Neural progenitor cell (in vitro differentiated cells): ENCODE measurements around the gene WWOX. TPM values are rescaled to one million over a fixed set of nuclear protein-coding genes. Genes with fewer than 3 reads are reported as not detected.

Source experiments
- DNase-seq: peaks from one replicate; pipeline ENCODE4 v3.0.0-alpha.2; 2016; ENCODE audit warnings: low spot score
- H2AFZ ChIP-seq: fragments of 200-600 bp; sonication (generic); replicated peaks from 2 replicates; pipeline ENCODE4 v1.6.1; 2016; ENCODE audit warnings: antibody characterized with exemption
- H3F3A ChIP-seq: fragments of 200-600 bp; sonication (generic); 2 replicates; pipeline ENCODE4 v1.6.1; 2016; ENCODE audit warnings: antibody characterized with exemption, low read depth
- H3K27ac ChIP-seq: fragments of 200-600 bp; sonication (generic); 2 replicates; pipeline ENCODE4 v1.5.1; 2016; ENCODE audit warnings: mild to moderate bottlenecking
- H3K27me3 ChIP-seq: fragments of 200-600 bp; sonication (generic); 2 replicates; pipeline ENCODE4 v1.6.1; 2016; ENCODE audit warnings: mild to moderate bottlenecking, moderate library complexity
- H3K36me3 ChIP-seq: fragments of 200-600 bp; sonication (generic); 2 replicates; pipeline ENCODE4 v1.5.1; 2016
- H3K4me1 ChIP-seq: fragments of 200-600 bp; sonication (generic); 2 replicates; pipeline ENCODE4 v1.6.1; 2016; ENCODE audit warnings: mixed run types
- H3K4me2 ChIP-seq: fragments of 200-600 bp; sonication (generic); 2 replicates; pipeline ENCODE4 v1.6.1; 2016
- H3K4me3 ChIP-seq: fragments of 200-600 bp; sonication (generic); 2 replicates; pipeline ENCODE4 v1.5.1; 2016
- H3K79me2 ChIP-seq: fragments of 200-600 bp; sonication (generic); 2 replicates; pipeline ENCODE4 v1.6.1; 2016; ENCODE audit warnings: low read depth
- H3K9ac ChIP-seq: fragments of 200-600 bp; sonication (generic); 2 replicates; pipeline ENCODE4 v1.6.1; 2016
- H3K9me3 ChIP-seq: fragments of 200-600 bp; sonication (generic); 2 replicates; pipeline ENCODE4 v1.5.1; 2016; ENCODE audit warnings: low read depth
- H4K20me1 ChIP-seq: fragments of 200-600 bp; sonication (generic); 2 replicates; pipeline ENCODE4 v1.6.1; 2016; ENCODE audit warnings: low read depth
- H3K27ac Mint-ChIP-seq: 3 replicates; pipeline ENCODE4 v1.8.0; 2021; ENCODE audit warnings: mixed read lengths
- H3K27me3 Mint-ChIP-seq: 2 replicates; pipeline ENCODE4 v1.8.0; 2022; ENCODE audit warnings: low read depth, mild to moderate bottlenecking, inconsistent platforms, moderate library complexity, mixed read lengths; ENCODE audit not compliant: insufficient read depth
- H3K36me3 Mint-ChIP-seq: 3 replicates; pipeline ENCODE4 v1.8.0; 2021; ENCODE audit warnings: mixed read lengths
- H3K4me1 Mint-ChIP-seq: 3 replicates; pipeline ENCODE4 v1.8.0; 2021; ENCODE audit warnings: mixed read lengths
- H3K4me3 Mint-ChIP-seq: 3 replicates; pipeline ENCODE4 v1.8.0; 2021; ENCODE audit warnings: mild to moderate bottlenecking, moderate library complexity, mixed read lengths
- H3K9me3 Mint-ChIP-seq: 3 replicates; pipeline ENCODE4 v1.8.0; 2020; ENCODE audit warnings: mixed read lengths
- EZH2 ChIP-seq: fragments of 200-600 bp; sonication (generic); IDR thresholded peaks from 2 replicates; pipeline ENCODE4 v1.6.1; 2017; ENCODE audit warnings: antibody characterized with exemption, mild to moderate bottlenecking, moderate library complexity
- EZH2phosphoT487 ChIP-seq: fragments of 200-600 bp; sonication (generic); IDR thresholded peaks from 2 replicates; pipeline ENCODE4 v1.6.1; 2017; ENCODE audit warnings: antibody characterized with exemption
- total RNA-seq: library from RNA; depleted of rRNA; stranded (reverse); fragments of >200 nt; gene quantifications from 2 replicates; pipeline ENCODE4 v1.2.3, GENCODE V29; 2015; ENCODE audit warnings: low replicate concordance
- TF ChIP-seq, protein P1 (sequence below): fragments of 200-600 bp; sonication (generic); IDR thresholded peaks from 2 replicates; pipeline ENCODE4 v1.5.1; 2017; ENCODE audit warnings: antibody characterized with exemption, mild to moderate bottlenecking

WWOX gene
- total RNA-seq, 1 donor from 2014 or later, result 63.7 TPM

DNA sequence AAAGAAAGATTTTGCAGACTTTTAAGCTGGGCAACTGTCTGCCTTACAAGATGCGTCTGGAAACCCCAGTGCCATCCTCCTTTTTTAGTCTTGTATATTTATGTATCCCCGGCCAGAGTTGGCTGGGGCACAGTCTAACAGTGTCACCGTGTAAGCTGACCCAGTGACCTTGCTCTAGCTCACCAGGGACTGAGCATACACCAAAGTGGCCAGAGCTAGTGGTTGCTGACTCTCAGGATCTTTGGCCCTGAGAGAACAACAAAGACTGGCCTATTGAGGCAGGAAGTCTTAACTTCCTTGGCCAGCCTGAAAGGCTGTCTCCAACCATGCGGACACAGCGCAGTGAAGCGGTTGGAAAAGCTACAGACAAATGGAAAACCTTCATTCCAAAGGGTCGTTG, 745.2 kb downstream of the WWOX start:
- Histone ChIP-seq H3K4me1 (peaks cover 13% of the 10 kb centered on the region), H2AFZ (no peak overlapping the region), H3K9me3 (no peaks in the 10 kb centered on the region), H3K36me3 (no peaks in the 10 kb centered on the region), H3K79me2 (no peaks in the 10 kb centered on the region), H3K27ac (no peak overlapping the region), H3F3A (no peaks in the 10 kb centered on the region), H3K4me3 (no peak overlapping the region), H3K27me3 (no peaks in the 10 kb centered on the region), H3K9ac (no peak overlapping the region), H4K20me1 (no peaks in the 10 kb centered on the region), H3K4me2 (peak overlapping the region; percentile 6)
- H3K27ac Mint-ChIP-seq, result no peak overlapping the region
- TF ChIP-seq, protein P1, sequence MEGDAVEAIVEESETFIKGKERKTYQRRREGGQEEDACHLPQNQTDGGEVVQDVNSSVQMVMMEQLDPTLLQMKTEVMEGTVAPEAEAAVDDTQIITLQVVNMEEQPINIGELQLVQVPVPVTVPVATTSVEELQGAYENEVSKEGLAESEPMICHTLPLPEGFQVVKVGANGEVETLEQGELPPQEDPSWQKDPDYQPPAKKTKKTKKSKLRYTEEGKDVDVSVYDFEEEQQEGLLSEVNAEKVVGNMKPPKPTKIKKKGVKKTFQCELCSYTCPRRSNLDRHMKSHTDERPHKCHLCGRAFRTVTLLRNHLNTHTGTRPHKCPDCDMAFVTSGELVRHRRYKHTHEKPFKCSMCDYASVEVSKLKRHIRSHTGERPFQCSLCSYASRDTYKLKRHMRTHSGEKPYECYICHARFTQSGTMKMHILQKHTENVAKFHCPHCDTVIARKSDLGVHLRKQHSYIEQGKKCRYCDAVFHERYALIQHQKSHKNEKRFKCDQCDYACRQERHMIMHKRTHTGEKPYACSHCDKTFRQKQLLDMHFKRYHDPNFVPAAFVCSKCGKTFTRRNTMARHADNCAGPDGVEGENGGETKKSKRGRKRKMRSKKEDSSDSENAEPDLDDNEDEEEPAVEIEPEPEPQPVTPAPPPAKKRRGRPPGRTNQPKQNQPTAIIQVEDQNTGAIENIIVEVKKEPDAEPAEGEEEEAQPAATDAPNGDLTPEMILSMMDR, result no peak
- no peak for TF ChIP-seq EZH2
- no peak for TF ChIP-seq EZH2phosphoT487
- H3K27me3 Mint-ChIP-seq, result peaks cover 2% of the 10 kb centered on the region
- peaks cover 5% of the 10 kb centered on the region for H3K9me3 Mint-ChIP-seq
- peaks cover 19% of the 10 kb centered on the region for H3K4me1 Mint-ChIP-seq
- H3K36me3 Mint-ChIP-seq, result no peaks in the 10 kb centered on the region
- DNase-seq, result peak; percentile 83
- no peak overlapping the region for H3K4me3 Mint-ChIP-seq

DNA sequence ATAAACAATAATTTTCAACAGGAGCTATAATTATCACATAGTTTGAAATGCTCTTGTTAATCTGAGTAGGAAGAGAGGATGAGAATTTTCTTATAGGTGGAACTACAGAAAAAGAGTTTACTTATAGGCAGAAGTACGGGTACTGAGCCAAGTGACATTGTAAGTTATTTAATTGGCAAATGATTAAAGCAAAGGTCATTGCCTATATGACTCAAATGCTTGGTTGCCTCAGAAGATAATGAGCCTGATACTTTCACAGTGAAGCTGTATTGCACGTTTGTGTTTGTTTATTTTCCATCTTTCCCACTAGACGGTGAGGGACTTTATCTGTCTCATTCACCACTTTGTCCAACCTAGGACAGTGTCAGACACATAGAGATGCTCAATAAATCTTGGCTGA, 751.8 kb downstream of the WWOX start:
- no peaks in the 10 kb centered on the region for H3K9me3 ChIP-seq
- H4K20me1 ChIP-seq, result no peaks in the 10 kb centered on the region
- Mint-ChIP-seq H3K4me1 (no peaks in the 10 kb centered on the region), H3K9me3 (peaks cover 3% of the 10 kb centered on the region), H3K4me3 (no peak overlapping the region), H3K27ac (no peak overlapping the region), H3K27me3 (peaks cover 2% of the 10 kb centered on the region), H3K36me3 (no peaks in the 10 kb centered on the region)
- H3K4me3 ChIP-seq, result no peak overlapping the region
- TF ChIP-seq EZH2phosphoT487 (no peak), EZH2 (no peak)
- TF ChIP-seq, protein P1, result no peak
- no peaks in the 10 kb centered on the region for H3F3A ChIP-seq
- no peak overlapping the region for H3K9ac ChIP-seq
- no peak for DNase-seq
- H3K36me3 ChIP-seq, result no peaks in the 10 kb centered on the region
- H3K27ac ChIP-seq, result no peak overlapping the region
- H3K4me2 ChIP-seq, result no peak overlapping the region
- H3K4me1 ChIP-seq, result no peaks in the 10 kb centered on the region
- no peaks in the 10 kb centered on the region for H3K27me3 ChIP-seq
- H3K79me2 ChIP-seq, result no peaks in the 10 kb centered on the region
- no peak overlapping the region for H2AFZ ChIP-seq

DNA sequence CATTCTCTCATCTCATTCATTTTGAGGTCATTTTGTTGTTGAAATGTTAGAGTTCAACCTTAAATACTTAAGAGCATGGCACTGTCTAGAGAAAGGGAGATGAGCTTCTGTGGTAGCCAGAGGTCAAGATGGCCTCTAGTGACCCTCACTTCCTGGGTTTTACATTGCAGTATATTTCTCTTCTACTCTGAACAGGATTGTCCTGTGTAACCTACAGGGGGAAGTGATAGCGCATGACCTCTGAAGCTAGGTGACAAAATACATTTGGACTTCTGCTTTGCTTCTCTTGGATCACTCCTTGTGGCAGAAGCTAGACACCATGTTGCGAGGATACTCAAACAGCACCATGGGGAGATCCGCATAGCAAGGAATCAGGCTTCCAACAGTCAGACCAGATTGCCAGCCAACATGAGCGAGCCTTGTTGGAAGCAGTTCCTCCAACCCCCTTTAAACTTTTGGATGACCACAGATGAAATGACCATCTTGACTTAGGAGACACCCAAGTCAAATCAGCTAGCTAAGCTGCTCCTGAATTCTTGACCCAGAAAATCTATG, 752.7 kb downstream of the WWOX start:
- Histone ChIP-seq H3K79me2 (no peaks in the 10 kb centered on the region), H3K27me3 (no peaks in the 10 kb centered on the region), H3K4me3 (no peak overlapping the region), H3K9me3 (no peaks in the 10 kb centered on the region), H2AFZ (no peak overlapping the region), H3K4me1 (no peaks in the 10 kb centered on the region), H4K20me1 (no peaks in the 10 kb centered on the region), H3K27ac (no peak overlapping the region), H3F3A (no peaks in the 10 kb centered on the region), H3K4me2 (no peak overlapping the region), H3K36me3 (no peaks in the 10 kb centered on the region), H3K9ac (no peak overlapping the region)
- Mint-ChIP-seq H3K27me3 (peaks cover 2% of the 10 kb centered on the region), H3K36me3 (no peaks in the 10 kb centered on the region), H3K4me1 (no peaks in the 10 kb centered on the region), H3K27ac (no peak overlapping the region), H3K4me3 (no peak overlapping the region), H3K9me3 (peaks cover 3% of the 10 kb centered on the region)
- no peak for DNase-seq
- no peak for TF ChIP-seq EZH2phosphoT487
- TF ChIP-seq, protein P1, result no peak
